Measurements from ENCODE around the gene CAMTA1. TPM values are rescaled to one million over a fixed set of nuclear protein-coding genes. Genes with fewer than 3 reads are reported as not detected.
A peak's percentile ranks its signal among the peaks of the same experiment; 100 is the strongest.

Gene CAMTA1
- total and polyA plus RNA-seq, 9 of the 15 experiments (the other 6 are each of a cell fraction or from before 2014, with no cell fraction given): 43.9 to 161 (median 65.9) TPM

DNA sequence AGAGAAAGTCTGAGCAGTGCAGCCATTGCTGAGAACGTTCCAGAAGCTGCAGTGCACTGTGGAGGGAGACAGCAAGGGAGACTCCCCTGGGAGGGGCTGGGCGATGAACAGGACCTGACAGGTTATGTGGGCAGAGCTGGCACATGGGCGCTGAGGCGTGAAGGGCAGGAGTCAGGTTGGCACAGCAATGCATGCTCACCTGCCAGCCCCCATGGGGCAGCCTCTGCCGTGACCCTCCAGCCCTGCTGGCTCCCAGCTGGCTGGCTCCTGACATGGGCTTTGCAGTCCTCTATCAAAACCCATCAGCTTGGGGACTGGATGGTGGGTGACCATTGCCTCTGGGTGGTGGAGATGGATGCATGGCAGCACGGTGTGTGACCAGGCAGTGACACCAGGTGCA, 300.3 kb downstream of the CAMTA1 start:
- no peaks in the 10 kb centered on the region for H3K36me3 ChIP-seq (ENCODE audit: control insufficient read depth, insufficient read depth, low read length)
- no peaks in the 10 kb centered on the region for H3K79me2 ChIP-seq (ENCODE audit: control insufficient read depth, insufficient read depth, low read length)
- intact Hi-C loops (cut with micrococcal nuclease): no loop called here
- peaks cover 11 to 51% of the 10 kb centered on the region in 2 experiments; a peak in 3 of 5 replicates for H3K27me3 ChIP-seq (ENCODE audit: control insufficient read depth in 2 of 2, insufficient read depth in 2 of 2, low read length in 2 of 2)
- H2AFZ ChIP-seq (ENCODE audit: low read depth, low read length): no peak overlapping the region
- in situ Hi-C loops (cut with MboI): no loop called here
- no peak overlapping the region for H3K27ac ChIP-seq (ENCODE audit: extremely low read depth, low read depth, low read length)
- FAIRE-seq (no peak), ATAC-seq (no peak), DNase-seq (ENCODE audit: extremely low read depth in 1 of 4, low spot score in 3 of 4) (no peak)
- POLR2A ChIA-PET: interaction anchor here (1.0 to 1.1 kb wide), 2 partner anchors 13 to 117 kb away, joined by 3 to 4 read pairs; no protein-coding TSS in a partner anchor
- H3K4me3 ChIP-seq: no peak overlapping the region
- H3K9me3 ChIP-seq (replicated peaks; ENCODE audit: control insufficient read depth, insufficient read depth, low read depth, low read length): no peaks in the 10 kb centered on the region
- WGBS (ENCODE audit: insufficient coverage, low coverage, missing lambda C conversion rate): 2% methylated on average over 6 of the region's 6 CpGs
- H3K4me2 ChIP-seq (ENCODE audit: insufficient read depth, low read length): no peak overlapping the region
- H3K4me1 ChIP-seq (replicated peaks in 1 of 2; ENCODE audit: control insufficient read depth in 2 of 2, insufficient read depth in 2 of 2, low read length in 2 of 2): peaks cover 0 to 2% of the 10 kb centered on the region in 2 experiments; a peak in 1 of 5 replicates
- peaks cover 7% of the 10 kb centered on the region; the same call in 1 of the 2 replicates for H4K20me1 ChIP-seq (replicated peaks; ENCODE audit: control insufficient read depth, insufficient read depth, low read length)
- CTCF ChIA-PET (ENCODE audit: low intra/inter-chr PET ratio): no interaction called here
- TF ChIP-seq MTA1 (IDR thresholded peaks at IDR 0.05; ENCODE audit: borderline replicate concordance): no peak
- TF ChIP-seq, protein P1, sequence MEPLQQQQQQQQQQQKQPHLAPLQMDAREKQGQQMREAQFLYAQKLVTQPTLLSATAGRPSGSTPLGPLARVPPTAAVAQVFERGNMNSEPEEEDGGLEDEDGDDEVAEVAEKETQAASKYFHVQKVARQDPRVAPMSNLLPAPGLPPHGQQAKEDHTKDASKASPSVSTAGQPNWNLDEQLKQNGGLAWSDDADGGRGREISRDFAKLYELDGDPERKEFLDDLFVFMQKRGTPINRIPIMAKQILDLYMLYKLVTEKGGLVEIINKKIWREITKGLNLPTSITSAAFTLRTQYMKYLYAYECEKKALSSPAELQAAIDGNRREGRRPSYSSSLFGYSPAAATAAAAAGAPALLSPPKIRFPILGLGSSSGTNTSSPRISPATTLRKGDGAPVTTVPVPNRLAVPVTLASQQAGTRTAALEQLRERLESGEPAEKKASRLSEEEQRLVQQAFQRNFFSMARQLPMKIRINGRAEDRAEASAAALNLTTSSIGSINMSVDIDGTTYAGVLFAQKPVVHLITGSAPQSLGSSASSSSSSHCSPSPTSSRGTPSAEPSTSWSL (CRISPR knock-in tag; IDR thresholded peaks at IDR 0.05; ENCODE audit: borderline replicate concordance): no peak
- no peak for TF ChIP-seq CXXC5 (CRISPR knock-in tag; IDR thresholded peaks at IDR 0.05)
- TF ChIP-seq ZNF699 (CRISPR knock-in tag; IDR thresholded peaks at IDR 0.05; ENCODE audit: insufficient replicate concordance): no peak
- TF ChIP-seq PYGO2 (tag; IDR thresholded peaks at IDR 0.05): no peak
- TF ChIP-seq, protein P2, sequence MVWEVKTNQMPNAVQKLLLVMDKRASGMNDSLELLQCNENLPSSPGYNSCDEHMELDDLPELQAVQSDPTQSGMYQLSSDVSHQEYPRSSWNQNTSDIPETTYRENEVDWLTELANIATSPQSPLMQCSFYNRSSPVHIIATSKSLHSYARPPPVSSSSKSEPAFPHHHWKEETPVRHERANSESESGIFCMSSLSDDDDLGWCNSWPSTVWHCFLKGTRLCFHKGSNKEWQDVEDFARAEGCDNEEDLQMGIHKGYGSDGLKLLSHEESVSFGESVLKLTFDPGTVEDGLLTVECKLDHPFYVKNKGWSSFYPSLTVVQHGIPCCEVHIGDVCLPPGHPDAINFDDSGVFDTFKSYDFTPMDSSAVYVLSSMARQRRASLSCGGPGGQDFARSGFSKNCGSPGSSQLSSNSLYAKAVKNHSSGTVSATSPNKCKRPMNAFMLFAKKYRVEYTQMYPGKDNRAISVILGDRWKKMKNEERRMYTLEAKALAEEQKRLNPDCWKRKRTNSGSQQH (CRISPR knock-in tag; IDR thresholded peaks at IDR 0.05): no peak
- TF ChIP-seq HNRNPL (IDR thresholded peaks at IDR 0.05; ENCODE audit: low read depth, low read length): no peak
- TF ChIP-seq ZNF197 (CRISPR knock-in tag; IDR thresholded peaks at IDR 0.05; ENCODE audit: low read depth): no peak
- no peak for TF ChIP-seq ZSCAN29 (IDR thresholded peaks at IDR 0.05)
- no peak for TF ChIP-seq SUPT5H (IDR thresholded peaks at IDR 0.05)
- TF ChIP-seq FOXK2 (conservative IDR thresholded peaks at IDR 0.05 in 1 of 2, IDR thresholded peaks at IDR 0.05 in 1 of 2; ENCODE audit: low read depth in 2 of 2): no peak
- TF ChIP-seq SRSF1 (IDR thresholded peaks at IDR 0.05; ENCODE audit: low read depth, low read length): no peak
- no peak for TF ChIP-seq SIX5 (IDR thresholded peaks at IDR 0.05; ENCODE audit: borderline replicate concordance in 1 of 2, insufficient read depth in 1 of 2, low read depth in 1 of 2, low read length in 2 of 2)
- TF ChIP-seq, protein P3, sequence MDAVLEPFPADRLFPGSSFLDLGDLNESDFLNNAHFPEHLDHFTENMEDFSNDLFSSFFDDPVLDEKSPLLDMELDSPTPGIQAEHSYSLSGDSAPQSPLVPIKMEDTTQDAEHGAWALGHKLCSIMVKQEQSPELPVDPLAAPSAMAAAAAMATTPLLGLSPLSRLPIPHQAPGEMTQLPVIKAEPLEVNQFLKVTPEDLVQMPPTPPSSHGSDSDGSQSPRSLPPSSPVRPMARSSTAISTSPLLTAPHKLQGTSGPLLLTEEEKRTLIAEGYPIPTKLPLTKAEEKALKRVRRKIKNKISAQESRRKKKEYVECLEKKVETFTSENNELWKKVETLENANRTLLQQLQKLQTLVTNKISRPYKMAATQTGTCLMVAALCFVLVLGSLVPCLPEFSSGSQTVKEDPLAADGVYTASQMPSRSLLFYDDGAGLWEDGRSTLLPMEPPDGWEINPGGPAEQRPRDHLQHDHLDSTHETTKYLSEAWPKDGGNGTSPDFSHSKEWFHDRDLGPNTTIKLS (IDR thresholded peaks at IDR 0.05; ENCODE audit: borderline replicate concordance, low read depth): no peak
- TF ChIP-seq RFX1 (IDR thresholded peaks at IDR 0.05): no peak
- peak overlapping the region in 1 of 2 experiments; percentile 21; a peak in 1 of 4 replicates for H3K9ac ChIP-seq (ENCODE audit: insufficient read depth in 1 of 2, low read depth in 2 of 2, low read length in 2 of 2)
- BruUV-seq (replicated peaks): no TSS peak
- peaks cover 3% of the 10 kb centered on the region for H3K9me1 ChIP-seq (ENCODE audit: control insufficient read depth, insufficient read depth, low read length)
